IMR-90 (cell line): ENCODE data around the gene NPRL2. TPM values are rescaled to one million over a fixed set of nuclear protein-coding genes. Genes with fewer than 3 reads are reported as not detected.

Experiments
- ATAC-seq: fragments of 200-7000 bp; cut with Tn5 transposase; 2 replicates; pipeline ENCODE4 v1.9.1; 2020; ENCODE audit warnings: low read depth, mild to moderate bottlenecking, moderate library complexity
- BruUV-seq: library from RNA; stranded (reverse); fragments of 400-500 nt; replicated peaks from 2 replicates; lab custom pipeline; 2021; lab: Mats Ljungman, UMichigan
- CTCF ChIA-PET: fragments of 300-600 bp; formaldehyde crosslinking; extraction: SDS; loops from one replicate; lab custom pipeline; 2021; ENCODE audit warnings: antibody characterized with exemption; lab: Yijun Ruan, JAX
- POLR2A ChIA-PET: fragments of 300-600 bp; sonication (Branson Sonifier 250); formaldehyde crosslinking; loops from one replicate; lab custom pipeline; 2022; ENCODE audit warnings: antibody characterized with exemption; ENCODE audit not compliant: unreplicated experiment; lab: Charles Lee
- DNase-seq: peaks from one replicate; pipeline ENCODE4 v3.0.0; 2013
- H2AFZ ChIP-seq: replicated peaks from 2 replicates; pipeline ENCODE3; 2013; ENCODE audit warnings: low read length, mild to moderate bottlenecking; ENCODE audit not compliant: poor library complexity
- H2AK5ac ChIP-seq: 2 replicates; pipeline ENCODE4 v1.6.1; 2013; ENCODE audit warnings: low read depth, low read length, inconsistent platforms
- H2AK9ac ChIP-seq: replicated peaks from 2 replicates; pipeline ENCODE3; 2013; ENCODE audit warnings: mild to moderate bottlenecking, low read depth, low read length, moderate library complexity; ENCODE audit not compliant: poor library complexity
- H2BK120ac ChIP-seq: 2 replicates; pipeline ENCODE4 v1.6.1; 2013; ENCODE audit warnings: low read depth, low read length, inconsistent platforms
- H2BK15ac ChIP-seq: 3 replicates; pipeline ENCODE4 v1.6.1; 2013; ENCODE audit warnings: low read depth, low read length, inconsistent platforms
- H2BK20ac ChIP-seq: 2 replicates; pipeline ENCODE4 v1.6.1; 2013; ENCODE audit warnings: low read depth, mild to moderate bottlenecking, inconsistent platforms, low read length, moderate library complexity
- H2BK5ac ChIP-seq: 2 replicates; pipeline ENCODE4 v1.6.1; 2013; ENCODE audit warnings: mild to moderate bottlenecking, low read depth, low read length, inconsistent platforms; ENCODE audit not compliant: poor library complexity, severe bottlenecking
- H3K14ac ChIP-seq: replicated peaks from 2 replicates; pipeline ENCODE4 v1.6.1; 2013; ENCODE audit warnings: low read depth, low read length, inconsistent platforms
- H3K18ac ChIP-seq: 2 replicates; pipeline ENCODE4 v1.6.1; 2013; ENCODE audit warnings: low read depth, low read length, control low read depth
- H3K23ac ChIP-seq: 2 replicates; pipeline ENCODE4 v1.6.1; 2013; ENCODE audit warnings: low read depth, low read length, inconsistent platforms
- H3K27ac ChIP-seq: 2 replicates; pipeline ENCODE4 v1.5.1; 2013; ENCODE audit warnings: mild to moderate bottlenecking, control low read depth, low read length; ENCODE audit not compliant: insufficient read depth
- H3K27me3 ChIP-seq: 2 replicates; pipeline ENCODE4 v1.6.1; 2013; ENCODE audit warnings: low read length; ENCODE audit not compliant: control insufficient read depth, insufficient read depth
- H3K36me3 ChIP-seq: 2 replicates; pipeline ENCODE4 v1.6.1; 2013; ENCODE audit warnings: low read length, mixed read lengths; ENCODE audit not compliant: control insufficient read depth, insufficient read depth
- H3K4ac ChIP-seq: 2 replicates; pipeline ENCODE4 v1.6.1; 2013; ENCODE audit warnings: low read depth, low read length, inconsistent platforms
- H3K4me1 ChIP-seq: 2 replicates; pipeline ENCODE4 v1.6.1; 2013; ENCODE audit warnings: low read length, mixed read lengths; ENCODE audit not compliant: control insufficient read depth, insufficient read depth
- H3K4me2 ChIP-seq: 2 replicates; pipeline ENCODE4 v1.6.1; 2013; ENCODE audit warnings: low read depth, mild to moderate bottlenecking, control low read depth, low read length, moderate library complexity
- H3K4me3 ChIP-seq: 2 replicates; pipeline ENCODE4 v1.5.1; 2013; ENCODE audit warnings: low read depth, mild to moderate bottlenecking, control low read depth, low read length, moderate library complexity; ENCODE audit not compliant: insufficient read depth
- H3K56ac ChIP-seq: 2 replicates; pipeline ENCODE4 v1.6.1; 2013; ENCODE audit warnings: low read length, inconsistent platforms; ENCODE audit not compliant: insufficient read depth; ENCODE audit errors: extremely low read depth
- H3K79me1 ChIP-seq, 2 experiments: 2 replicates each; pipeline ENCODE4 v1.6.1; 2013; ENCODE audit warnings: low read length in 2 of 2, inconsistent platforms in 1 of 2, low read depth in 1 of 2
- H3K9ac ChIP-seq: 2 replicates; pipeline ENCODE4 v1.6.1; 2013; ENCODE audit warnings: low read depth, low read length, control low read depth
- H3K9me1 ChIP-seq: 2 replicates; pipeline ENCODE4 v1.6.1; 2013; ENCODE audit warnings: low read length, inconsistent platforms; ENCODE audit not compliant: insufficient read depth
- H3K9me3 ChIP-seq: 2 replicates; pipeline ENCODE4 v1.6.1; 2013; ENCODE audit warnings: low read length; ENCODE audit not compliant: control insufficient read depth, insufficient read depth
- H4K20me1 ChIP-seq: 2 replicates; pipeline ENCODE4 v1.6.1; 2013; ENCODE audit warnings: low read length, inconsistent platforms; ENCODE audit not compliant: insufficient read depth
- H4K5ac ChIP-seq: 2 replicates; pipeline ENCODE4 v1.6.1; 2013; ENCODE audit warnings: mild to moderate bottlenecking, low read depth, low read length, control low read depth
- H4K8ac ChIP-seq, 2 experiments: 2 replicates each; pipeline ENCODE4 v1.6.1; 2013; ENCODE audit warnings: low read depth in 2 of 2, low read length in 2 of 2, control low read depth in 1 of 2, inconsistent platforms in 1 of 2
- H4K91ac ChIP-seq: 2 replicates; pipeline ENCODE4 v1.6.1; 2013; ENCODE audit warnings: low read depth, low read length, inconsistent platforms; ENCODE audit not compliant: insufficient read depth
- BHLHE40 ChIP-seq: fragments of 150-350 bp; IDR thresholded peaks from 2 replicates; pipeline ENCODE4 v1.6.1; 2016; ENCODE audit warnings: mild to moderate bottlenecking, low read depth, low read length
- CEBPB ChIP-seq: IDR thresholded peaks from 2 replicates; pipeline ENCODE4 v1.6.1; 2012; ENCODE audit warnings: low read depth, low read length, improper control_type of control experiment
- CHD1 ChIP-seq: IDR thresholded peaks from 2 replicates; pipeline ENCODE4 v1.6.1; 2012; ENCODE audit warnings: low read depth, low read length, improper control_type of control experiment
- FOS ChIP-seq: fragments of 150-350 bp; IDR thresholded peaks from 2 replicates; pipeline ENCODE4 v1.6.1; 2016; ENCODE audit warnings: low read depth, low read length
- MAFK ChIP-seq: IDR thresholded peaks from 2 replicates; pipeline ENCODE4 v1.6.1; 2012; ENCODE audit warnings: low read depth, low read length, improper control_type of control experiment
- MAZ ChIP-seq: IDR thresholded peaks from 2 replicates; pipeline ENCODE4 v1.6.1; 2012; ENCODE audit warnings: low read depth, mild to moderate bottlenecking, low read length, improper control_type of control experiment, moderate library complexity, borderline replicate concordance
- MXI1 ChIP-seq: IDR thresholded peaks from 2 replicates; pipeline ENCODE4 v1.6.1; 2012; ENCODE audit warnings: low read depth, mild to moderate bottlenecking, low read length, moderate library complexity, borderline replicate concordance
- POLR2A ChIP-seq: IDR thresholded peaks from 2 replicates; pipeline ENCODE4 v1.6.1; 2012; ENCODE audit warnings: mild to moderate bottlenecking, low read depth, low read length
- RAD21 ChIP-seq: IDR thresholded peaks from 2 replicates; pipeline ENCODE4 v1.6.1; 2012; ENCODE audit warnings: low read length, improper control_type of control experiment
- RCOR1 ChIP-seq: IDR thresholded peaks from 2 replicates; pipeline ENCODE4 v1.6.1; 2012; ENCODE audit warnings: mild to moderate bottlenecking, low read length, improper control_type of control experiment; ENCODE audit not compliant: insufficient replicate concordance
- RFX5 ChIP-seq: IDR thresholded peaks from 2 replicates; pipeline ENCODE4 v1.8.0; 2012; ENCODE audit warnings: low read depth, mild to moderate bottlenecking, low read length, moderate library complexity
- SMC3 ChIP-seq: fragments of 150-350 bp; IDR thresholded peaks from 2 replicates; pipeline ENCODE4 v1.6.1; 2016; ENCODE audit warnings: low read depth, mild to moderate bottlenecking, antibody characterized with exemption, low read length, moderate library complexity
- WGBS, 2 experiments: methylation state at CpG; one replicate each; pipeline versions ENCODE4 v1.1.5 to v1.1.7; 2013; ENCODE audit warnings: missing lambda C conversion rate in 2 of 2; ENCODE audit not compliant: insufficient read length in 1 of 2; ENCODE audit errors: extremely low coverage in 2 of 2; 5-methylcytosine and 5-hydroxymethylcytosine counted together
- dilution Hi-C: fragments of 300-500 bp; cut with HindIII; formaldehyde crosslinking; loops from one replicate; pipeline ENCODE4 v1.14.3; 2018; ENCODE audit warnings: low sequenced_read_pairs; ENCODE audit not compliant: unreplicated experiment
- in situ Hi-C: fragments of 300-500 bp; cut with MboI; formaldehyde crosslinking; loops from 3 replicates; pipeline ENCODE4 v1.14.3; 2019; ENCODE audit warnings: low sequenced_read_pairs, inconsistent platforms, mixed read lengths
- intact Hi-C: fragments of 100-400 bp; cut with micrococcal nuclease; formaldehyde crosslinking; loops from 2 replicates; pipeline ENCODE4 v1.10.0; 2022
- polyA plus RNA-seq, 3 experiments: library from polyadenylated mRNA; depleted of rRNA; stranded (reverse); fragments of >200 nt; gene quantifications; 2 replicates each; pipeline ENCODE4 v1.2.3, GENCODE V29; 2012; ENCODE audit warnings: low replicate concordance in 1 of 3
- total RNA-seq: library from RNA; depleted of rRNA; stranded (reverse); fragments of >200 nt; gene quantifications from 2 replicates; pipeline ENCODE4 v1.2.3, GENCODE V29; 2012
- TF ChIP-seq, protein P1 (sequence below): fragments of 150-350 bp; IDR thresholded peaks from 2 replicates; pipeline ENCODE4 v1.6.1; 2016; ENCODE audit warnings: low read depth, mild to moderate bottlenecking, low read length, moderate library complexity, borderline replicate concordance
- TF ChIP-seq, protein P2 (sequence below): fragments of 150-350 bp; IDR thresholded peaks from 2 replicates; pipeline ENCODE4 v1.6.1; 2017; ENCODE audit warnings: mild to moderate bottlenecking, antibody characterized with exemption, low read length, low read depth
- TF ChIP-seq, protein P3 (sequence below): conservative IDR thresholded peaks from 2 replicates; pipeline ENCODE4 v1.5.1; 2012; ENCODE audit warnings: mild to moderate bottlenecking, low read depth, low read length, improper control_type of control experiment

Gene NPRL2
- total and polyA plus RNA-seq, 2 of the 4 experiments (the other 2 are of a cell fraction): 38.3 to 38.7 TPM

DNA sequence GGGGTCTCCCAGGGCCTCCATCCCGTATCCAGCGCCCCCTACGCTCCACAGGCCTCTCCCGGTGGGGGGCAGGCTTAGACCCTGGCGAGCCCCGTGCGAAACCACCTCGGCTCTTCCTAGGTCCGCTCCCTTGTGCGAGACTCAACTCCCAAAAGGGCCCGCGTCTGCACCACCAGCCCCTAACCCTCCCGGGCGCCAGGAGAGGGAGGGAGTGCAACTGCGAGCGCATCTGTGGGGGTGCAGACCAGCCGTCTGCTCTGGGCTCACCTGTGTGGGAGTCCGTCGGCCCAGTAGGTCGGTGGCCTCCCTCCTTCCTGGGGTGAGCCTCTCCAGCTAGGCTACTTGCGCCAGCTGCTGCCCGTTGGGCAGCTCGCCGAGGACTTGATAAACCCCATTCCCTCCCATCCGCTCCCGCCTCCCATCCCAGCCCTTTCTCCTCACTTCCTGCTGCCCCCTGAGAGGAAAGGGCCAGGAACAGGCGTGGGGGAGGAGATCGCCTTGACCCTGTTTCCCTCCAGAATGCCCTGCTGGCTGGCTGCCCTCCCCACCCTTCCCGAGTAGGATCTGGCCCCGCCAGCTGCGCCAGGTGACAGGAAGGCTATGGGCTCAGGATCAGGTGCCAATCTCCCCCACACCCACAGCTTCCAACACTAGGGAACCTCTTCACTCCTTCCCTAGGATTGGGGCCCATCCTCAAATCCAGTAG, 28.0 kb downstream of the NPRL2 start, which contains the start of gene HYAL2:
Gene HYAL2, minus strand, starts transcription at position 360 of the 706 bp plus-strand sequence. CDS start 2,256 bp downstream, outside the sequence.
- Histone ChIP-seq H3K14ac (no peak within 1 kb of the TSS), H3K79me1 (peaks cover 31 to 58% of the 10 kb centered on the region in 2 experiments), H3K4me2 (peak within 1 kb of the TSS; percentile 67), H2BK5ac (peak within 1 kb of the TSS; percentile 98), H3K9ac (peak within 1 kb of the TSS; percentile 94), H4K91ac (peak within 1 kb of the TSS; percentile 58), H2AFZ (peak within 1 kb of the TSS; percentile 95), H2BK15ac (no peak within 1 kb of the TSS), H2BK120ac (peak within 1 kb of the TSS; percentile 54; the same call in 1 of the 2 replicates), H4K8ac (peak within 1 kb of the TSS; percentile 96 to 99; a peak in 3 of 4 replicates), H3K27ac (peak within 1 kb of the TSS; percentile 98), H3K18ac (no peak within 1 kb of the TSS), H3K56ac (no peak within 1 kb of the TSS), H2AK5ac (peak within 1 kb of the TSS; percentile 87), H3K4ac (peak within 1 kb of the TSS; percentile 66), H3K9me1 (peaks cover 8% of the 10 kb centered on the region), H2BK20ac (no peak within 1 kb of the TSS), H3K27me3 (no peaks in the 10 kb centered on the region), H3K36me3 (peaks cover 26% of the 10 kb centered on the region), H2AK9ac (peak within 1 kb of the TSS; percentile 93), H4K5ac (peak within 1 kb of the TSS; percentile 95), H3K9me3 (no peaks in the 10 kb centered on the region), H3K23ac (peak within 1 kb of the TSS; percentile 35; the same call in 1 of the 2 replicates), H3K4me1 (peaks cover 26% of the 10 kb centered on the region), H3K4me3 (peak within 1 kb of the TSS; percentile 58), H4K20me1 (peaks cover 11% of the 10 kb centered on the region; the same call in 1 of the 2 replicates)
- dilution Hi-C loops (no loop called here), intact Hi-C loops (loop anchor here (5.0 kb wide), 1 partner anchor 60 kb away; no protein-coding TSS in a partner anchor), in situ Hi-C loops (no loop called here)
- ATAC-seq: no peak
- no peak for DNase-seq
- ChIA-PET CTCF (no interaction called here), POLR2A (no interaction called here)
- no TSS peak for BruUV-seq
- TF ChIP-seq, protein P1, sequence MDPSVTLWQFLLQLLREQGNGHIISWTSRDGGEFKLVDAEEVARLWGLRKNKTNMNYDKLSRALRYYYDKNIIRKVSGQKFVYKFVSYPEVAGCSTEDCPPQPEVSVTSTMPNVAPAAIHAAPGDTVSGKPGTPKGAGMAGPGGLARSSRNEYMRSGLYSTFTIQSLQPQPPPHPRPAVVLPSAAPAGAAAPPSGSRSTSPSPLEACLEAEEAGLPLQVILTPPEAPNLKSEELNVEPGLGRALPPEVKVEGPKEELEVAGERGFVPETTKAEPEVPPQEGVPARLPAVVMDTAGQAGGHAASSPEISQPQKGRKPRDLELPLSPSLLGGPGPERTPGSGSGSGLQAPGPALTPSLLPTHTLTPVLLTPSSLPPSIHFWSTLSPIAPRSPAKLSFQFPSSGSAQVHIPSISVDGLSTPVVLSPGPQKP: no peak
- TF ChIP-seq MAZ (no peak), SMC3 (no peak), RAD21 (no peak), BHLHE40 (no peak), FOS (no peak), RCOR1 (no peak), RFX5 (no peak), CEBPB (no peak), MXI1 (no peak), CHD1 (no peak), MAFK (no peak), POLR2A (no peak)
- TF ChIP-seq, protein P2, sequence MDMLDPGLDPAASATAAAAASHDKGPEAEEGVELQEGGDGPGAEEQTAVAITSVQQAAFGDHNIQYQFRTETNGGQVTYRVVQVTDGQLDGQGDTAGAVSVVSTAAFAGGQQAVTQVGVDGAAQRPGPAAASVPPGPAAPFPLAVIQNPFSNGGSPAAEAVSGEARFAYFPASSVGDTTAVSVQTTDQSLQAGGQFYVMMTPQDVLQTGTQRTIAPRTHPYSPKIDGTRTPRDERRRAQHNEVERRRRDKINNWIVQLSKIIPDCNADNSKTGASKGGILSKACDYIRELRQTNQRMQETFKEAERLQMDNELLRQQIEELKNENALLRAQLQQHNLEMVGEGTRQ: no peak
- TF ChIP-seq, protein P3, sequence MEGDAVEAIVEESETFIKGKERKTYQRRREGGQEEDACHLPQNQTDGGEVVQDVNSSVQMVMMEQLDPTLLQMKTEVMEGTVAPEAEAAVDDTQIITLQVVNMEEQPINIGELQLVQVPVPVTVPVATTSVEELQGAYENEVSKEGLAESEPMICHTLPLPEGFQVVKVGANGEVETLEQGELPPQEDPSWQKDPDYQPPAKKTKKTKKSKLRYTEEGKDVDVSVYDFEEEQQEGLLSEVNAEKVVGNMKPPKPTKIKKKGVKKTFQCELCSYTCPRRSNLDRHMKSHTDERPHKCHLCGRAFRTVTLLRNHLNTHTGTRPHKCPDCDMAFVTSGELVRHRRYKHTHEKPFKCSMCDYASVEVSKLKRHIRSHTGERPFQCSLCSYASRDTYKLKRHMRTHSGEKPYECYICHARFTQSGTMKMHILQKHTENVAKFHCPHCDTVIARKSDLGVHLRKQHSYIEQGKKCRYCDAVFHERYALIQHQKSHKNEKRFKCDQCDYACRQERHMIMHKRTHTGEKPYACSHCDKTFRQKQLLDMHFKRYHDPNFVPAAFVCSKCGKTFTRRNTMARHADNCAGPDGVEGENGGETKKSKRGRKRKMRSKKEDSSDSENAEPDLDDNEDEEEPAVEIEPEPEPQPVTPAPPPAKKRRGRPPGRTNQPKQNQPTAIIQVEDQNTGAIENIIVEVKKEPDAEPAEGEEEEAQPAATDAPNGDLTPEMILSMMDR: no peak
- no CpG with 5 or more reads among the region's 31 CpGs for WGBS, 2 experiments
